SU-DHL-6 (cell line): Measurements from ENCODE around the gene SLC39A5.

Source experiments
- CTCF ChIP-seq: fragments of 200-600 bp; sonication (generic); IDR thresholded peaks from one replicate; pipeline ENCODE4 v1.5.1; 2017; ENCODE audit warnings: antibody characterized with exemption, mild to moderate bottlenecking, low read length, moderate library complexity; ENCODE audit not compliant: insufficient read depth, poor library complexity, severe bottlenecking
- EZH2phosphoT487 ChIP-seq: fragments of 200-600 bp; sonication (generic), shearing (Covaris generic); conservative IDR thresholded peaks from 2 replicates; pipeline ENCODE4 v1.6.1; 2018; ENCODE audit warnings: mild to moderate bottlenecking, antibody characterized with exemption, low read length, moderate library complexity, mixed read lengths

- TF ChIP-seq CTCF (peak; percentile 53), EZH2phosphoT487 (no peak)
These were observed 28.4 kb downstream of the SLC39A5 start, which contains the start of gene ANKRD52 for GRCh38 chr12:56258068-56258819.
